IMR-90 (cell line): ENCODE results near the gene ARMC9. TPM values are rescaled to one million over a fixed set of nuclear protein-coding genes. Genes with fewer than 3 reads are reported as not detected.

Source experiments
- ATAC-seq: fragments of 200-7000 bp; cut with Tn5 transposase; 2 replicates; pipeline ENCODE4 v1.9.1; 2020; ENCODE audit warnings: low read depth, mild to moderate bottlenecking, moderate library complexity
- BruUV-seq: library from RNA; stranded (reverse); fragments of 400-500 nt; replicated peaks from 2 replicates; lab custom pipeline; 2021; lab: Mats Ljungman, UMichigan
- CTCF ChIA-PET: fragments of 300-600 bp; formaldehyde crosslinking; extraction: SDS; loops from one replicate; lab custom pipeline; 2021; ENCODE audit warnings: antibody characterized with exemption; lab: Yijun Ruan, JAX
- POLR2A ChIA-PET: fragments of 300-600 bp; sonication (Branson Sonifier 250); formaldehyde crosslinking; loops from one replicate; lab custom pipeline; 2022; ENCODE audit warnings: antibody characterized with exemption; ENCODE audit not compliant: unreplicated experiment; lab: Charles Lee
- DNase-seq: peaks from one replicate; pipeline ENCODE4 v3.0.0; 2013
- H2AFZ ChIP-seq: replicated peaks from 2 replicates; pipeline ENCODE3; 2013; ENCODE audit warnings: low read length, mild to moderate bottlenecking; ENCODE audit not compliant: poor library complexity
- H2AK5ac ChIP-seq: 2 replicates; pipeline ENCODE4 v1.6.1; 2013; ENCODE audit warnings: low read depth, low read length, inconsistent platforms
- H2AK9ac ChIP-seq: replicated peaks from 2 replicates; pipeline ENCODE3; 2013; ENCODE audit warnings: mild to moderate bottlenecking, low read depth, low read length, moderate library complexity; ENCODE audit not compliant: poor library complexity
- H2BK120ac ChIP-seq: 2 replicates; pipeline ENCODE4 v1.6.1; 2013; ENCODE audit warnings: low read depth, low read length, inconsistent platforms
- H2BK15ac ChIP-seq: 3 replicates; pipeline ENCODE4 v1.6.1; 2013; ENCODE audit warnings: low read depth, low read length, inconsistent platforms
- H2BK20ac ChIP-seq: 2 replicates; pipeline ENCODE4 v1.6.1; 2013; ENCODE audit warnings: low read depth, mild to moderate bottlenecking, inconsistent platforms, low read length, moderate library complexity
- H2BK5ac ChIP-seq: 2 replicates; pipeline ENCODE4 v1.6.1; 2013; ENCODE audit warnings: mild to moderate bottlenecking, low read depth, low read length, inconsistent platforms; ENCODE audit not compliant: poor library complexity, severe bottlenecking
- H3K14ac ChIP-seq: replicated peaks from 2 replicates; pipeline ENCODE4 v1.6.1; 2013; ENCODE audit warnings: low read depth, low read length, inconsistent platforms
- H3K18ac ChIP-seq: 2 replicates; pipeline ENCODE4 v1.6.1; 2013; ENCODE audit warnings: low read depth, low read length, control low read depth
- H3K23ac ChIP-seq: 2 replicates; pipeline ENCODE4 v1.6.1; 2013; ENCODE audit warnings: low read depth, low read length, inconsistent platforms
- H3K27ac ChIP-seq: 2 replicates; pipeline ENCODE4 v1.5.1; 2013; ENCODE audit warnings: mild to moderate bottlenecking, control low read depth, low read length; ENCODE audit not compliant: insufficient read depth
- H3K27me3 ChIP-seq: 2 replicates; pipeline ENCODE4 v1.6.1; 2013; ENCODE audit warnings: low read length; ENCODE audit not compliant: control insufficient read depth, insufficient read depth
- H3K36me3 ChIP-seq: 2 replicates; pipeline ENCODE4 v1.6.1; 2013; ENCODE audit warnings: low read length, mixed read lengths; ENCODE audit not compliant: control insufficient read depth, insufficient read depth
- H3K4ac ChIP-seq: 2 replicates; pipeline ENCODE4 v1.6.1; 2013; ENCODE audit warnings: low read depth, low read length, inconsistent platforms
- H3K4me1 ChIP-seq: 2 replicates; pipeline ENCODE4 v1.6.1; 2013; ENCODE audit warnings: low read length, mixed read lengths; ENCODE audit not compliant: control insufficient read depth, insufficient read depth
- H3K4me2 ChIP-seq: 2 replicates; pipeline ENCODE4 v1.6.1; 2013; ENCODE audit warnings: low read depth, mild to moderate bottlenecking, control low read depth, low read length, moderate library complexity
- H3K4me3 ChIP-seq: 2 replicates; pipeline ENCODE4 v1.5.1; 2013; ENCODE audit warnings: low read depth, mild to moderate bottlenecking, control low read depth, low read length, moderate library complexity; ENCODE audit not compliant: insufficient read depth
- H3K56ac ChIP-seq: 2 replicates; pipeline ENCODE4 v1.6.1; 2013; ENCODE audit warnings: low read length, inconsistent platforms; ENCODE audit not compliant: insufficient read depth; ENCODE audit errors: extremely low read depth
- H3K79me1 ChIP-seq, 2 experiments: 2 replicates each; pipeline ENCODE4 v1.6.1; 2013; ENCODE audit warnings: low read length in 2 of 2, inconsistent platforms in 1 of 2, low read depth in 1 of 2
- H3K9ac ChIP-seq: 2 replicates; pipeline ENCODE4 v1.6.1; 2013; ENCODE audit warnings: low read depth, low read length, control low read depth
- H3K9me1 ChIP-seq: 2 replicates; pipeline ENCODE4 v1.6.1; 2013; ENCODE audit warnings: low read length, inconsistent platforms; ENCODE audit not compliant: insufficient read depth
- H3K9me3 ChIP-seq: 2 replicates; pipeline ENCODE4 v1.6.1; 2013; ENCODE audit warnings: low read length; ENCODE audit not compliant: control insufficient read depth, insufficient read depth
- H4K20me1 ChIP-seq: 2 replicates; pipeline ENCODE4 v1.6.1; 2013; ENCODE audit warnings: low read length, inconsistent platforms; ENCODE audit not compliant: insufficient read depth
- H4K5ac ChIP-seq: 2 replicates; pipeline ENCODE4 v1.6.1; 2013; ENCODE audit warnings: mild to moderate bottlenecking, low read depth, low read length, control low read depth
- H4K8ac ChIP-seq, 2 experiments: 2 replicates each; pipeline ENCODE4 v1.6.1; 2013; ENCODE audit warnings: low read depth in 2 of 2, low read length in 2 of 2, control low read depth in 1 of 2, inconsistent platforms in 1 of 2
- H4K91ac ChIP-seq: 2 replicates; pipeline ENCODE4 v1.6.1; 2013; ENCODE audit warnings: low read depth, low read length, inconsistent platforms; ENCODE audit not compliant: insufficient read depth
- BHLHE40 ChIP-seq: fragments of 150-350 bp; IDR thresholded peaks from 2 replicates; pipeline ENCODE4 v1.6.1; 2016; ENCODE audit warnings: mild to moderate bottlenecking, low read depth, low read length
- CEBPB ChIP-seq: IDR thresholded peaks from 2 replicates; pipeline ENCODE4 v1.6.1; 2012; ENCODE audit warnings: low read depth, low read length, improper control_type of control experiment
- CHD1 ChIP-seq: IDR thresholded peaks from 2 replicates; pipeline ENCODE4 v1.6.1; 2012; ENCODE audit warnings: low read depth, low read length, improper control_type of control experiment
- MAFK ChIP-seq: IDR thresholded peaks from 2 replicates; pipeline ENCODE4 v1.6.1; 2012; ENCODE audit warnings: low read depth, low read length, improper control_type of control experiment
- MAZ ChIP-seq: IDR thresholded peaks from 2 replicates; pipeline ENCODE4 v1.6.1; 2012; ENCODE audit warnings: low read depth, mild to moderate bottlenecking, low read length, improper control_type of control experiment, moderate library complexity, borderline replicate concordance
- MXI1 ChIP-seq: IDR thresholded peaks from 2 replicates; pipeline ENCODE4 v1.6.1; 2012; ENCODE audit warnings: low read depth, mild to moderate bottlenecking, low read length, moderate library complexity, borderline replicate concordance
- NFE2L2 ChIP-seq: fragments of 150-350 bp; IDR thresholded peaks from 2 replicates; pipeline ENCODE4 v1.6.1; 2016; ENCODE audit warnings: low read depth, mild to moderate bottlenecking, low read length
- POLR2A ChIP-seq: IDR thresholded peaks from 2 replicates; pipeline ENCODE4 v1.6.1; 2012; ENCODE audit warnings: mild to moderate bottlenecking, low read depth, low read length
- RAD21 ChIP-seq: IDR thresholded peaks from 2 replicates; pipeline ENCODE4 v1.6.1; 2012; ENCODE audit warnings: low read length, improper control_type of control experiment
- RCOR1 ChIP-seq: IDR thresholded peaks from 2 replicates; pipeline ENCODE4 v1.6.1; 2012; ENCODE audit warnings: mild to moderate bottlenecking, low read length, improper control_type of control experiment; ENCODE audit not compliant: insufficient replicate concordance
- USF2 ChIP-seq: fragments of 150-350 bp; IDR thresholded peaks from 2 replicates; pipeline ENCODE4 v1.6.1; 2017; ENCODE audit warnings: mild to moderate bottlenecking, antibody characterized with exemption, low read length, low read depth
- WGBS, 2 experiments: methylation state at CpG; one replicate each; pipeline versions ENCODE4 v1.1.5 to v1.1.7; 2013; ENCODE audit warnings: missing lambda C conversion rate in 2 of 2; ENCODE audit not compliant: insufficient read length in 1 of 2; ENCODE audit errors: extremely low coverage in 2 of 2; 5-methylcytosine and 5-hydroxymethylcytosine counted together
- dilution Hi-C: fragments of 300-500 bp; cut with HindIII; formaldehyde crosslinking; loops from one replicate; pipeline ENCODE4 v1.14.3; 2018; ENCODE audit warnings: low sequenced_read_pairs; ENCODE audit not compliant: unreplicated experiment
- in situ Hi-C: fragments of 300-500 bp; cut with MboI; formaldehyde crosslinking; loops from 3 replicates; pipeline ENCODE4 v1.14.3; 2019; ENCODE audit warnings: low sequenced_read_pairs, inconsistent platforms, mixed read lengths
- intact Hi-C: fragments of 100-400 bp; cut with micrococcal nuclease; formaldehyde crosslinking; loops from 2 replicates; pipeline ENCODE4 v1.10.0; 2022
- polyA plus RNA-seq, 3 experiments: library from polyadenylated mRNA; depleted of rRNA; stranded (reverse); fragments of >200 nt; gene quantifications; 2 replicates each; pipeline ENCODE4 v1.2.3, GENCODE V29; 2012; ENCODE audit warnings: low replicate concordance in 1 of 3
- total RNA-seq: library from RNA; depleted of rRNA; stranded (reverse); fragments of >200 nt; gene quantifications from 2 replicates; pipeline ENCODE4 v1.2.3, GENCODE V29; 2012
- TF ChIP-seq, protein P1 (sequence below): fragments of 150-350 bp; IDR thresholded peaks from 2 replicates; pipeline ENCODE4 v1.6.1; 2016; ENCODE audit warnings: low read depth, mild to moderate bottlenecking, low read length, moderate library complexity, borderline replicate concordance

The ARMC9 gene
- total and polyA plus RNA-seq, 2 of the 4 experiments (the other 2 are of a cell fraction) = 36.0 to 46.6 TPM

DNA sequence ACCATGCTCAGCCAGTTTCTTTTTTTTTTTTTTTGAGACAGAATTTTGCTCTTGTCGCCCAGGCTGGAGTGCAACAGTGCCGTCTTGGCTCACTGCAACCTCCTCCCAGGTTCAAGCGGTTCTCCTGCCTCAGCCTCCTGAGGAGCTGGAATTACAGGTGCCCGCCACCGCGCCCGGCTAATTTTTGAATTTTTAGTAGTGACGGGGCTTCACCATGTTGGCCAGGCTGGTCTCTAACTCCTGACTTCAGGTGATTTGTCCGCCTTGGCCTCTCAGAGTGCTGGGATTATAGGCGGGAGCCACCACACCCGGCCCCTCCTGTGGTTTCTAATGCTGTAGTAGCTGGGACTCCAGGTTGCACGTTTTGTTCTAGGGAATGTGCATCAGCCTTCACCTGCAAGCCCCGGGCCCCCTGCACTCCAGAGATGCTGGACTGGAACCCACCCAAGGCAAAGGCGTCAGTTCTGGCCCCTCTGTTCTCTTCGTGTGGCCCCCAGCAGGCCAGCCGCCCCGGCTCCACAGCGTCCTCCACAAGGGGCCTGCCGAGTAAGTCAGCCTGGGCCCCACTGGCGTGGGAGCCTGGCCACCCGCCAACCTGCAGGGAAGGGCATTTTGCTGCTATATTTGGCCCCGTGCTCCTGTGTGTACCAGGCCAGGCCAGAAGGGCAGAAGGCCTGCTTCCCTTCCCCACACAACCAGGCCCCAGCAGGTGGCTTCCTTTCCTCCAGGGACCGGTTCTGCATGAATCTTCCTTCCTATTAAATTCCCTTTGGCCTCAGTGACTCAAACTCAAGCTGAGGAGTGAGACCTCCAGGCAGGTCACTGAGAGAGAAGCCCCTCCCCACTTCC is 171.4 kb downstream of the ARMC9 start (continued):
- no peak for TF ChIP-seq USF2

DNA sequence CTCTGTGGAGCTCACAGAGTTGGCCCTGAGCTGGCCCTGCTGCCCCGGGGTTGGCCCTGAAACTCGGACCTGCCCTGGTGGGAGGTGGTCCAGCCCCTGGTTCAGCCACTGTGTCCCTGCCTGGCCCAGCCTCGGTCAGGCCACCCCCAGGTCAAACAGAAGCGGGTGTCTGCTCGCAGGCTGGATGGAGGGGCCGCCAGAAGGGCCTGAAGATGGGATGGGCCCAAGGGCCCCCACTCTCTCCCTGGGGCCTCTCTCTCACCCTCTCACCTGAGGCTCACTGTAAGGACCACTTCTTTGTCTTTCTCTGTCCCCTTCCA is 172.0 kb downstream of the ARMC9 start:
- Histone ChIP-seq H2AFZ (no peak overlapping the region), H3K9me3 (no peaks in the 10 kb centered on the region), H2BK5ac (no peak overlapping the region), H3K4me1 (peaks cover 6% of the 10 kb centered on the region; the same call in 1 of the 2 replicates), H3K9me1 (no peaks in the 10 kb centered on the region), H3K27ac (no peak overlapping the region), H2BK120ac (no peak overlapping the region), H3K9ac (no peak overlapping the region), H2BK20ac (no peak overlapping the region), H3K36me3 (no peaks in the 10 kb centered on the region; the same call in 1 of the 2 replicates), H3K4me3 (no peak overlapping the region), H4K20me1 (no peaks in the 10 kb centered on the region), H2AK5ac (no peak overlapping the region), H2AK9ac (peak overlapping the region; percentile 13), H4K91ac (no peak overlapping the region), H3K18ac (no peak overlapping the region), H3K4ac (no peak overlapping the region), H4K5ac (no peak overlapping the region), H3K4me2 (no peak overlapping the region), H3K14ac (no peak overlapping the region), H2BK15ac (no peak overlapping the region), H3K56ac (no peak overlapping the region), H3K79me1 (no peaks in the 10 kb centered on the region), H4K8ac (no peak overlapping the region), H3K27me3 (peaks cover 2% of the 10 kb centered on the region; the same call in 1 of the 2 replicates), H3K23ac (no peak overlapping the region)
- WGBS, 2 experiments = 80% methylated on average over 1 of the region's 6 CpGs; no CpG with 5 or more reads in 1 of the 2 experiments
- intact Hi-C loops (no loop called here), in situ Hi-C loops (no loop called here), dilution Hi-C loops (no loop called here)
- BruUV-seq = no TSS peak
- ChIA-PET POLR2A (no interaction called here), CTCF (no interaction called here)
- DNase-seq (no peak), ATAC-seq (no peak)
- no peak for TF ChIP-seq MXI1
- TF ChIP-seq CHD1 = no peak
- no peak for TF ChIP-seq MAZ
- TF ChIP-seq RCOR1 = no peak
- no peak for TF ChIP-seq USF2
- no peak for TF ChIP-seq MAFK
- no peak for TF ChIP-seq CEBPB
- TF ChIP-seq, protein P1, sequence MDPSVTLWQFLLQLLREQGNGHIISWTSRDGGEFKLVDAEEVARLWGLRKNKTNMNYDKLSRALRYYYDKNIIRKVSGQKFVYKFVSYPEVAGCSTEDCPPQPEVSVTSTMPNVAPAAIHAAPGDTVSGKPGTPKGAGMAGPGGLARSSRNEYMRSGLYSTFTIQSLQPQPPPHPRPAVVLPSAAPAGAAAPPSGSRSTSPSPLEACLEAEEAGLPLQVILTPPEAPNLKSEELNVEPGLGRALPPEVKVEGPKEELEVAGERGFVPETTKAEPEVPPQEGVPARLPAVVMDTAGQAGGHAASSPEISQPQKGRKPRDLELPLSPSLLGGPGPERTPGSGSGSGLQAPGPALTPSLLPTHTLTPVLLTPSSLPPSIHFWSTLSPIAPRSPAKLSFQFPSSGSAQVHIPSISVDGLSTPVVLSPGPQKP = no peak
- TF ChIP-seq RAD21 = no peak
- no peak for TF ChIP-seq POLR2A
- no peak for TF ChIP-seq BHLHE40
- TF ChIP-seq NFE2L2 = no peak
